ENCODE data around the gene TRIP12.

Gene TRIP12

DNA sequence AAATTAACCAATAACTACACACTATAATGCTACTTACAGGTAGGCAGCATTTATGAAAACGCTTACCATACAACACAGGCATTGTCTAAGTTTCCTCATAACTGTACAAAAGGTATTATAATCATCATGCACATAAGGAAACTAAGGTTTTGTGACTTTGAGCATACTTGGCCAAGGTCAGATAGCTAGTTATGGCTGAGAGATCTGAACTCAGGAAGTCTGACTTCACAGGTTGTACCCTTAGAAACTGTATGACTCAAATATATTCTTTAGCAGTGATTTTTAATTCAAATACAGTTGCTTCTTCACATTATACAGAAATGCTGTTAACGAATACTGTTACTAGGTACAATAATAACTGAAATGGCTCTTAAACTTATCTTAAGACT is 89.3 kb downstream of the TRIP12 start (continued):
- TF ChIP-seq, protein P1, sequence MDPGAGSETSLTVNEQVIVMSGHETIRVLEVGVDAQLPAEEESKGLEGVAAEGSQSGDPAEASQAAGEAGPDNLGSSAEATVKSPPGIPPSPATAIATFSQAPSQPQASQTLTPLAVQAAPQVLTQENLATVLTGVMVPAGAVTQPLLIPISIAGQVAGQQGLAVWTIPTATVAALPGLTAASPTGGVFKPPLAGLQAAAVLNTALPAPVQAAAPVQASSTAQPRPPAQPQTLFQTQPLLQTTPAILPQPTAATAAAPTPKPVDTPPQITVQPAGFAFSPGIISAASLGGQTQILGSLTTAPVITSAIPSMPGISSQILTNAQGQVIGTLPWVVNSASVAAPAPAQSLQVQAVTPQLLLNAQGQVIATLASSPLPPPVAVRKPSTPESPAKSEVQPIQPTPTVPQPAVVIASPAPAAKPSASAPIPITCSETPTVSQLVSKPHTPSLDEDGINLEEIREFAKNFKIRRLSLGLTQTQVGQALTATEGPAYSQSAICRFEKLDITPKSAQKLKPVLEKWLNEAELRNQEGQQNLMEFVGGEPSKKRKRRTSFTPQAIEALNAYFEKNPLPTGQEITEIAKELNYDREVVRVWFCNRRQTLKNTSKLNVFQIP (CRISPR knock-in tag; IDR thresholded peaks at IDR 0.05; ENCODE audit: borderline replicate concordance, low read depth): no peak
- no peak for TF ChIP-seq RARB (CRISPR knock-in tag; IDR thresholded peaks at IDR 0.05)
- no peak for TF ChIP-seq ZFP3 (CRISPR knock-in tag; IDR thresholded peaks at IDR 0.05)
- no peak for TF ChIP-seq ZC3H10 (CRISPR knock-in tag; IDR thresholded peaks at IDR 0.05)

DNA sequence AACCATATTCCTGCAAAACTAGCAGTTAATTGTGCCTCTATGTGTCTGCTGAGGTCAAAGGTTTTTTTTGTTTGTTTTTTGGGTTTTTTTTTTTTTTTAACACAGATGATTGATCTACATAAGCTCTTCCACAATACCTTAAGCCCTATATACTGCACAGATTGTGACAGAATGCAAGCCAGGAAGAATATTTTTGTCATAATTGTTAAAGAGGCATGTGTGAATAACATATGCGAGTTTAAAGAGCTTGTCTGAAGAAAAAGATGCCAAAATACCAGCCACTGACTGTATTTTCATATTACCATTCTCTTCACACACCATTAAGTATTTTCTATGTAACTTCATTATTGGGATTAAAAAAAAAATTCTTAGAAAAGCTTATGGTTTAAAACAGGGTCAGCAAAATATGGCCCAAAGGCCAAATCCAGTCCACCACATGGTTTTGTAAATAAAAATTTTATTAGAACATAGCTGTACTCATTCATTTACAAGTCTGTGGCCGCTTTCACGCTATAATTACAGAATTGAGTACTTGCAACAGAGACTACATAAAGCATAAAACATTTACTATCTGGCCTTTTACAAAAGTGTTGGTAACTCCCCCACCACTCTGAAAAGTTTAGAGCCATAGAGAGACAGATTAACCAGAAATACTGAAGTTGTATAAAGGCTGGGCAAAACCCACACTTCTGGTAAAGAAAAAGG is 89.9 kb downstream of the TRIP12 start:
- TF ChIP-seq, protein P2, sequence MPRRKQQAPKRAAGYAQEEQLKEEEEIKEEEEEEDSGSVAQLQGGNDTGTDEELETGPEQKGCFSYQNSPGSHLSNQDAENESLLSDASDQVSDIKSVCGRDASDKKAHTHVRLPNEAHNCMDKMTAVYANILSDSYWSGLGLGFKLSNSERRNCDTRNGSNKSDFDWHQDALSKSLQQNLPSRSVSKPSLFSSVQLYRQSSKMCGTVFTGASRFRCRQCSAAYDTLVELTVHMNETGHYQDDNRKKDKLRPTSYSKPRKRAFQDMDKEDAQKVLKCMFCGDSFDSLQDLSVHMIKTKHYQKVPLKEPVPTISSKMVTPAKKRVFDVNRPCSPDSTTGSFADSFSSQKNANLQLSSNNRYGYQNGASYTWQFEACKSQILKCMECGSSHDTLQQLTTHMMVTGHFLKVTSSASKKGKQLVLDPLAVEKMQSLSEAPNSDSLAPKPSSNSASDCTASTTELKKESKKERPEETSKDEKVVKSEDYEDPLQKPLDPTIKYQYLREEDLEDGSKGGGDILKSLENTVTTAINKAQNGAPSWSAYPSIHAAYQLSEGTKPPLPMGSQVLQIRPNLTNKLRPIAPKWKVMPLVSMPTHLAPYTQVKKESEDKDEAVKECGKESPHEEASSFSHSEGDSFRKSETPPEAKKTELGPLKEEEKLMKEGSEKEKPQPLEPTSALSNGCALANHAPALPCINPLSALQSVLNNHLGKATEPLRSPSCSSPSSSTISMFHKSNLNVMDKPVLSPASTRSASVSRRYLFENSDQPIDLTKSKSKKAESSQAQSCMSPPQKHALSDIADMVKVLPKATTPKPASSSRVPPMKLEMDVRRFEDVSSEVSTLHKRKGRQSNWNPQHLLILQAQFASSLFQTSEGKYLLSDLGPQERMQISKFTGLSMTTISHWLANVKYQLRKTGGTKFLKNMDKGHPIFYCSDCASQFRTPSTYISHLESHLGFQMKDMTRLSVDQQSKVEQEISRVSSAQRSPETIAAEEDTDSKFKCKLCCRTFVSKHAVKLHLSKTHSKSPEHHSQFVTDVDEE (CRISPR knock-in tag; IDR thresholded peaks at IDR 0.05): no peak
- TF ChIP-seq TCF4 (CRISPR knock-in tag; IDR thresholded peaks at IDR 0.05; ENCODE audit: borderline replicate concordance) (no peak), SNAI2 (CRISPR knock-in tag; IDR thresholded peaks at IDR 0.05) (no peak), TOX (CRISPR knock-in tag; IDR thresholded peaks at IDR 0.05; ENCODE audit: borderline replicate concordance) (no peak), ZC3H10 (CRISPR knock-in tag; IDR thresholded peaks at IDR 0.05) (no peak), ZFP30 (CRISPR knock-in tag; IDR thresholded peaks at IDR 0.05) (no peak), ARNTL (CRISPR knock-in tag; IDR thresholded peaks at IDR 0.05; ENCODE audit: borderline replicate concordance, low read depth) (no peak), OSR1 (CRISPR knock-in tag; IDR thresholded peaks at IDR 0.05) (no peak), ESRRG (CRISPR knock-in tag; IDR thresholded peaks at IDR 0.05) (no peak), CSDC2 (CRISPR knock-in tag; IDR thresholded peaks at IDR 0.05) (no peak), ZNF8 (CRISPR knock-in tag; IDR thresholded peaks at IDR 0.05) (no peak)
- TF ChIP-seq, protein P1 (CRISPR knock-in tag; IDR thresholded peaks at IDR 0.05; ENCODE audit: borderline replicate concordance, low read depth): no peak
- TF ChIP-seq, protein P3, sequence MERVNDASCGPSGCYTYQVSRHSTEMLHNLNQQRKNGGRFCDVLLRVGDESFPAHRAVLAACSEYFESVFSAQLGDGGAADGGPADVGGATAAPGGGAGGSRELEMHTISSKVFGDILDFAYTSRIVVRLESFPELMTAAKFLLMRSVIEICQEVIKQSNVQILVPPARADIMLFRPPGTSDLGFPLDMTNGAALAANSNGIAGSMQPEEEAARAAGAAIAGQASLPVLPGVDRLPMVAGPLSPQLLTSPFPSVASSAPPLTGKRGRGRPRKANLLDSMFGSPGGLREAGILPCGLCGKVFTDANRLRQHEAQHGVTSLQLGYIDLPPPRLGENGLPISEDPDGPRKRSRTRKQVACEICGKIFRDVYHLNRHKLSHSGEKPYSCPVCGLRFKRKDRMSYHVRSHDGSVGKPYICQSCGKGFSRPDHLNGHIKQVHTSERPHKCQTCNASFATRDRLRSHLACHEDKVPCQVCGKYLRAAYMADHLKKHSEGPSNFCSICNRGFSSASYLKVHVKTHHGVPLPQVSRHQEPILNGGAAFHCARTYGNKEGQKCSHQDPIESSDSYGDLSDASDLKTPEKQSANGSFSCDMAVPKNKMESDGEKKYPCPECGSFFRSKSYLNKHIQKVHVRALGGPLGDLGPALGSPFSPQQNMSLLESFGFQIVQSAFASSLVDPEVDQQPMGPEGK (CRISPR knock-in tag; IDR thresholded peaks at IDR 0.05; ENCODE audit: borderline replicate concordance): no peak
- TF ChIP-seq, protein P4, sequence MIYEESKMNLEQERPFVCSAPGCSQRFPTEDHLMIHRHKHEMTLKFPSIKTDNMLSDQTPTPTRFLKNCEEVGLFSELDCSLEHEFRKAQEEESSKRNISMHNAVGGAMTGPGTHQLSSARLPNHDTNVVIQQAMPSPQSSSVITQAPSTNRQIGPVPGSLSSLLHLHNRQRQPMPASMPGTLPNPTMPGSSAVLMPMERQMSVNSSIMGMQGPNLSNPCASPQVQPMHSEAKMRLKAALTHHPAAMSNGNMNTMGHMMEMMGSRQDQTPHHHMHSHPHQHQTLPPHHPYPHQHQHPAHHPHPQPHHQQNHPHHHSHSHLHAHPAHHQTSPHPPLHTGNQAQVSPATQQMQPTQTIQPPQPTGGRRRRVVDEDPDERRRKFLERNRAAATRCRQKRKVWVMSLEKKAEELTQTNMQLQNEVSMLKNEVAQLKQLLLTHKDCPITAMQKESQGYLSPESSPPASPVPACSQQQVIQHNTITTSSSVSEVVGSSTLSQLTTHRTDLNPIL (CRISPR knock-in tag; IDR thresholded peaks at IDR 0.05; ENCODE audit: low read depth): no peak
- no peak for ATAC-seq

DNA sequence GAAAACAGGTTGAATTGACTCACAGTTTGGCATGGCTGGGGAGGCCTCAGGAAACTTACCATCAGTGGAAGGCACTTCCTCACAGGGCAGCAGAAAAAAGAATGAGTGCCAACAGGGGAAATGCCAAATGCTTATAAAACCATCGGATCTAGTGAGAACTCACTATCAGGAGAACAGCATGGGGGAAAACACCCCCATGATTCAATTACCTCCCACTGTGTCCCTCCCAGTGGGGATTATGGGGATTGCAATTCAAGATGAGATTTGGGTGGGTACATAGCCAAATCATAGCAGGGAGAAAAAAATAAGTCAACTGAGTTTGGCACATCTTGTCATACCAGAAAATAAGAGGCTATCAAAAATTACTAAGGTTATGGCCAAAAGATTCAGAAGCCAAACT is 96.3 kb downstream of the TRIP12 start:
- no peak for ATAC-seq
- TF ChIP-seq, protein P5, sequence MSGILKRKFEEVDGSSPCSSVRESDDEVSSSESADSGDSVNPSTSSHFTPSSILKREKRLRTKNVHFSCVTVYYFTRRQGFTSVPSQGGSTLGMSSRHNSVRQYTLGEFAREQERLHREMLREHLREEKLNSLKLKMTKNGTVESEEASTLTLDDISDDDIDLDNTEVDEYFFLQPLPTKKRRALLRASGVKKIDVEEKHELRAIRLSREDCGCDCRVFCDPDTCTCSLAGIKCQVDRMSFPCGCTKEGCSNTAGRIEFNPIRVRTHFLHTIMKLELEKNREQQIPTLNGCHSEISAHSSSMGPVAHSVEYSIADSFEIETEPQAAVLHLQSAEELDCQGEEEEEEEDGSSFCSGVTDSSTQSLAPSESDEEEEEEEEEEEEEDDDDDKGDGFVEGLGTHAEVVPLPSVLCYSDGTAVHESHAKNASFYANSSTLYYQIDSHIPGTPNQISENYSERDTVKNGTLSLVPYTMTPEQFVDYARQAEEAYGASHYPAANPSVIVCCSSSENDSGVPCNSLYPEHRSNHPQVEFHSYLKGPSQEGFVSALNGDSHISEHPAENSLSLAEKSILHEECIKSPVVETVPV (CRISPR knock-in tag; IDR thresholded peaks at IDR 0.05): no peak
- TF ChIP-seq SNAI2 (CRISPR knock-in tag; IDR thresholded peaks at IDR 0.05): no peak

Data from SK-N-SH treated with all-trans-retinoic acid at 6 μM for 48 hours (cell line).